Renal cortex interstitium (tissue), 11 donors: ENCODE measurements around the gene NEU3. TPM values are rescaled to one million over a fixed set of nuclear protein-coding genes. Genes with fewer than 3 reads are reported as not detected.
A peak's percentile ranks its signal among the peaks of the same experiment; 100 is the strongest.
"Not testable (repeated sequence)": the region's sequence is repeated elsewhere in the genome, so short reads cannot be mapped to it uniquely, and the experiment has no call there.

Source experiments
- DNase-seq, 11 donors: peaks; one replicate each; pipeline ENCODE4 v3.0.0-alpha.2; 2013; ENCODE audit warnings: low read depth in 9 of 11, low spot score in 4 of 11; ENCODE audit errors: extremely low read depth in 1 of 11
- polyA plus RNA-seq, 3 donors: library from polyadenylated mRNA; unstranded; fragments of 120-200 nt; gene quantifications; one replicate each; pipeline ENCODE4 v1.2.1, GENCODE V29; 2013; ENCODE audit not compliant: insufficient read length in 3 of 3

The NEU3 gene
- polyA plus RNA-seq, 3 donors, result 10.0 to 14.1 (median 10.3) TPM

- peak; percentile 47 to 77 (median 58) for DNase-seq
Measured at GRCh38 chr11:75022759-75023396, 34.1 kb downstream of the NEU3 start.

GRCh38 chr11:75023446-75024067 lies 34.8 kb downstream of the NEU3 start:
- DNase-seq, result no peak

- DNase-seq, result no peak
Measured at GRCh38 chr11:75024068-75024449, 35.3 kb downstream of the NEU3 start.

GRCh38 chr11:75024764-75025211 lies 36.1 kb downstream of the NEU3 start:
- DNase-seq, result peak in 2 of 11 donors; percentile 3 to 11

- DNase-seq, result no peak
Measured at GRCh38 chr11:75025561-75025960, 36.8 kb downstream of the NEU3 start.

- DNase-seq, result no peak
Measured at GRCh38 chr11:75028321-75028720, 39.6 kb downstream of the NEU3 start.

- no peak for DNase-seq
Measured at GRCh38 chr11:75028724-75029123, 40.0 kb downstream of the NEU3 start.

GRCh38 chr11:75029836-75030631 lies 41.3 kb downstream of the NEU3 start:
- DNase-seq, result no peak

GRCh38 chr11:75031224-75031753 lies 42.6 kb downstream of the NEU3 start:
- DNase-seq, result no peak

GRCh38 chr11:75031771-75032549 lies 43.2 kb downstream of the NEU3 start:
- peak in 5 of 11 donors; percentile 20 to 49 (median 32) for DNase-seq

GRCh38 chr11:75032550-75032935 lies 43.8 kb downstream of the NEU3 start:
- no peak for DNase-seq

- no peak for DNase-seq
Measured at GRCh38 chr11:75033916-75034315, 45.2 kb downstream of the NEU3 start.

GRCh38 chr11:75035256-75035655 lies 46.5 kb downstream of the NEU3 start:
- DNase-seq, result no peak

GRCh38 chr11:75035911-75036565 lies 47.3 kb downstream of the NEU3 start:
- peak in 2 of 11 donors; percentile 4 to 14 for DNase-seq

GRCh38 chr11:75040167-75040770 lies 51.5 kb downstream of the NEU3 start:
- DNase-seq, result no peak

- no peak for DNase-seq
Measured at GRCh38 chr11:75041263-75041662, 52.5 kb downstream of the NEU3 start.

- not testable (repeated sequence) for DNase-seq
Measured at GRCh38 chr11:75041821-75042220, 53.1 kb downstream of the NEU3 start.
